Skin epidermis (tissue), 12 donors: ENCODE measurements around the gene DHCR7.

Source experiments
- H3K27ac ChIP-seq, 21 experiments: fragments of 200-600 bp; sonication (generic) in 11 of 21; one replicate each; pipeline ENCODE4 v1.5.0; 2020; ENCODE audit warnings: mild to moderate bottlenecking in 3 of 21, inconsistent platforms in 2 of 21, moderate library complexity in 2 of 21
- H3K4me3 ChIP-seq, 7 experiments: fragments of 200-600 bp; sonication (generic) in 2 of 7; one replicate each; pipeline ENCODE4 v1.5.0; 2020; ENCODE audit warnings: inconsistent platforms in 2 of 7, mild to moderate bottlenecking in 2 of 7, moderate library complexity in 1 of 7

DHCR7 gene

GRCh38 chr11:71444811-71445210 is 3.4 kb downstream of the DHCR7 start:
- no peak overlapping the region for H3K4me3 ChIP-seq
- no peak overlapping the region for H3K27ac ChIP-seq

GRCh38 chr11:71443736-71444445 is 4.3 kb downstream of the DHCR7 start:
- H3K27ac ChIP-seq, result no peak overlapping the region
- H3K4me3 ChIP-seq, result no peak overlapping the region

GRCh38 chr11:71442880-71443279 is 5.3 kb downstream of the DHCR7 start:
- Histone ChIP-seq H3K27ac (no peak overlapping the region), H3K4me3 (no peak overlapping the region)

- Histone ChIP-seq H3K27ac (no peak overlapping the region), H3K4me3 (no peak overlapping the region)
Observed at GRCh38 chr11:71442123-71442522, 6.1 kb downstream of the DHCR7 start.

- no peak overlapping the region for H3K27ac ChIP-seq
Observed at GRCh38 chr11:71441251-71441650, 6.9 kb downstream of the DHCR7 start.

GRCh38 chr11:71440021-71440755 is 8.0 kb downstream of the DHCR7 start:
- no peak overlapping the region for H3K27ac ChIP-seq
- H3K4me3 ChIP-seq, result no peak overlapping the region

More at GRCh38 chr11:71441251-71441650, 6.9 kb downstream of the DHCR7 start:
- H3K4me3 ChIP-seq, result no peak overlapping the region

- Histone ChIP-seq H3K27ac (no peak overlapping the region), H3K4me3 (no peak overlapping the region)
Observed at GRCh38 chr11:71438650-71439049, 9.5 kb downstream of the DHCR7 start.

GRCh38 chr11:71437879-71438278 is 10.3 kb downstream of the DHCR7 start:
- H3K27ac ChIP-seq, result no peak overlapping the region

GRCh38 chr11:71437399-71437798 is 10.8 kb downstream of the DHCR7 start:
- no peak overlapping the region for H3K27ac ChIP-seq
- H3K4me3 ChIP-seq, result no peak overlapping the region

More at GRCh38 chr11:71437879-71438278, 10.3 kb downstream of the DHCR7 start:
- H3K4me3 ChIP-seq, result no peak overlapping the region

GRCh38 chr11:71436861-71437260 is 11.3 kb downstream of the DHCR7 start:
- Histone ChIP-seq H3K4me3 (no peak overlapping the region), H3K27ac (no peak overlapping the region)

- Histone ChIP-seq H3K27ac (peak overlapping the region in 2 of 21 experiments; percentile 23 to 32), H3K4me3 (no peak overlapping the region)
Observed at GRCh38 chr11:71435278-71435951, 12.8 kb downstream of the DHCR7 start.

GRCh38 chr11:71434576-71435130 is 13.5 kb downstream of the DHCR7 start:
- no peak overlapping the region for H3K4me3 ChIP-seq
- peak overlapping the region in 6 of 21 experiments; percentile 2 to 82 (median 20) for H3K27ac ChIP-seq

- no peak overlapping the region for H3K4me3 ChIP-seq
- peak overlapping the region in 11 of 21 experiments; percentile 2 to 82 (median 30) for H3K27ac ChIP-seq
Observed at GRCh38 chr11:71433648-71434450, 14.3 kb downstream of the DHCR7 start.

- Histone ChIP-seq H3K27ac (peak overlapping the region in 11 of 21 experiments; percentile 9 to 82 (median 64)), H3K4me3 (no peak overlapping the region)
Observed at GRCh38 chr11:71432761-71433647, 15.2 kb downstream of the DHCR7 start.

GRCh38 chr11:71431271-71431670 is 16.9 kb downstream of the DHCR7 start:
- Histone ChIP-seq H3K4me3 (no peak overlapping the region), H3K27ac (no peak overlapping the region)

- H3K4me3 ChIP-seq, result no peak overlapping the region
- H3K27ac ChIP-seq, result peak overlapping the region in 1 of 21 experiments; percentile 27
Observed at GRCh38 chr11:71430166-71430565, 18.0 kb downstream of the DHCR7 start.

GRCh38 chr11:71429701-71430100 is 18.5 kb downstream of the DHCR7 start:
- Histone ChIP-seq H3K27ac (peak overlapping the region in 1 of 21 experiments; percentile 27), H3K4me3 (no peak overlapping the region)

GRCh38 chr11:71428861-71429435 is 19.2 kb downstream of the DHCR7 start:
- Histone ChIP-seq H3K4me3 (no peak overlapping the region), H3K27ac (peak overlapping the region in 1 of 21 experiments; percentile 27)
